ENCODE data around the gene MYL6B.
A peak's percentile ranks its signal among the peaks of the same experiment; 100 is the strongest.

MYL6B gene

GRCh38 chr12:56127485-56127887 is 24.9 kb upstream of the MYL6B start:
- Histone ChIP-seq H3K36me3 (ENCODE audit: control insufficient read depth, insufficient read depth, low read length) (peaks cover 17% of the 10 kb centered on the region), H3K4me1 (ENCODE audit: control insufficient read depth, insufficient read depth, low read length) (peaks cover 12% of the 10 kb centered on the region), H3K27me3 (ENCODE audit: control insufficient read depth, insufficient read depth, low read length) (no peaks in the 10 kb centered on the region), H3K9me3 (ENCODE audit: control insufficient read depth, insufficient read depth, low read length) (no peaks in the 10 kb centered on the region), H3K9ac (ENCODE audit: low read depth, low read length) (no peak overlapping the region), H3K4me3 (ENCODE audit: low read depth, low read length) (peak overlapping the region; percentile 40)

- H3K36me3 ChIP-seq (ENCODE audit: control insufficient read depth, insufficient read depth, low read length), result peaks cover 18% of the 10 kb centered on the region
- peak within 1 kb of the TSS; percentile 93 for H3K4me3 ChIP-seq (ENCODE audit: low read depth, low read length)
- peaks cover 12% of the 10 kb centered on the region for H3K4me1 ChIP-seq (ENCODE audit: control insufficient read depth, insufficient read depth, low read length)
- H3K9ac ChIP-seq (ENCODE audit: low read depth, low read length), result peak within 1 kb of the TSS; percentile 74
- H3K27me3 ChIP-seq (ENCODE audit: control insufficient read depth, insufficient read depth, low read length), result no peaks in the 10 kb centered on the region
- no peaks in the 10 kb centered on the region for H3K9me3 ChIP-seq (ENCODE audit: control insufficient read depth, insufficient read depth, low read length)
Measured at GRCh38 chr12:56127888-56128669, 24.3 kb upstream of the MYL6B start, which contains the start of gene ESYT1. ESYT1 (plus strand) TSS chr12:56128267; CDS start chr12:56128320, 53 bp downstream.

DNA sequence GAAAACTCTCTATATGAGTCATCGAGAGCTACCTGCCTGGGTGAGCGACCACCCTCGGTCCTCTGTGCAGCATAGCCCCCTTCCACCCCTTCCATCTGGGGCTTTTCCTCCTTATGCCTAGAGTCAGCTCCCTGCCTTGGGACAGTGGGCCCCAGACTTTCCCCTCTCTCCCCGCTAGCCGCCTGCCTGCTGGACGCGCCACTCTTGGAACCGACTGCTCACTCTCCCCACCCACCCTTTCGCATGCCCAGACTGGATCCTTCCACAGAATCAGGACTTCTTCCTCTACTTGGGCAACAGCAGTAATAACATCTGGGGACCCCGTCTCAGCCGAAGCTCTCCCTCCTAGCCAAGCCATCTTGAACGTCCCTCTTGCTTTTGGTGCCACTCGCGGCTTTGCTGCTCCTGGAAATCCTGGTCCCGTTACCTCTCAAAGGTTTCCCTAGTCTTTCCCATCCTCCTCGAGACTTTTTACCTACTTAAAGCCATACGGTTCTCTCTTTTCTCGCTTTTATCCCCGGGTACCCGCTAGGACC is 23.6 kb upstream of the MYL6B start:
- peak overlapping the region; percentile 74 for H3K9ac ChIP-seq (ENCODE audit: low read depth, low read length)
- no peaks in the 10 kb centered on the region for H3K9me3 ChIP-seq (ENCODE audit: control insufficient read depth, insufficient read depth, low read length)
- no peaks in the 10 kb centered on the region for H3K27me3 ChIP-seq (ENCODE audit: control insufficient read depth, insufficient read depth, low read length)
- H3K4me1 ChIP-seq (ENCODE audit: control insufficient read depth, insufficient read depth, low read length), result peaks cover 12% of the 10 kb centered on the region
- H3K4me3 ChIP-seq (ENCODE audit: low read depth, low read length), result peak overlapping the region; percentile 93
- peaks cover 25% of the 10 kb centered on the region for H3K36me3 ChIP-seq (ENCODE audit: control insufficient read depth, insufficient read depth, low read length)

DNA sequence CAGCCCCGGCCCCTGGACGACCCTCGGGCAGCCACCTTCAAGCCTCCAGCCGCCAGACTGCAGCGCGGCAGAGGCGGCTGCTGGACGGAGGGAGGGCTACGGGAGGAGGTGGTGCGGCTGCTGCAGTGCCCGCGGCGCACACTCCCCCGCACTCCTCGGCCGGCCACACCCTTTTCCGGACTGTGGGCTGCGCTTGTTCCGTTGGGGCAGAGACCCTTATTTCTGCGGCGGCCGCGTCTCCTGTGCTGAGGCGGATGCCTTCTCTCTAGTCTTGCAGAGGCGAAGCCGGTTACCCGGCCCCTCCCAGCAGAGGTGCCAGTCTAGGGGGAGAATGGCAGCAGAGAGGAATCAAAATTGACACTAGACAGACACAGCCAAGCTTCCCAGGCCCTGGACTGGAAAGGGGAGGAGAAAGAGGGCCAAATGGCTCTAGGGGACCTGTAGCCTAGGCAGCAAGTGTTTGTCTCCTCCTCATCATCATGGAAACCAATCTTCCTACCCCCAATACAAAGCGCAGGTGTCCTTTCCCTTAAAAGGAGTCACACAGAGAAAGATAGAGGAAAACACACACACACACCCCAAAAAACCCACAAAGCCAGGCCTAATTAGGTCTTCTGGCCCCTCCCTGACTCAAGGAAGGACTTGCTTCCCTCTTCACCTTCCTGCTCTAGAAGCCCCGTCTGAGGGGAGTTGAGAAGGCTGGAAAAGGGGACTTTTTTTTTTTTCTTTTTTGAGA is 23.0 kb upstream of the MYL6B start:
- H3K27me3 ChIP-seq (ENCODE audit: control insufficient read depth, insufficient read depth, low read length), result no peaks in the 10 kb centered on the region

GRCh38 chr12:56129942-56130495 is 22.4 kb upstream of the MYL6B start:
- Histone ChIP-seq H3K4me3 (ENCODE audit: low read depth, low read length) (peak overlapping the region; percentile 93), H3K9me3 (ENCODE audit: control insufficient read depth, insufficient read depth, low read length) (no peaks in the 10 kb centered on the region), H3K9ac (ENCODE audit: low read depth, low read length) (peak overlapping the region; percentile 61), H3K27me3 (ENCODE audit: control insufficient read depth, insufficient read depth, low read length) (no peaks in the 10 kb centered on the region), H3K4me1 (ENCODE audit: control insufficient read depth, insufficient read depth, low read length) (peaks cover 12% of the 10 kb centered on the region), H3K36me3 (ENCODE audit: control insufficient read depth, insufficient read depth, low read length) (peaks cover 31% of the 10 kb centered on the region)

More for the DNA sequence above, 23.0 kb upstream of the MYL6B start:
- Histone ChIP-seq H3K36me3 (ENCODE audit: control insufficient read depth, insufficient read depth, low read length) (peaks cover 28% of the 10 kb centered on the region), H3K9me3 (ENCODE audit: control insufficient read depth, insufficient read depth, low read length) (no peaks in the 10 kb centered on the region), H3K4me3 (ENCODE audit: low read depth, low read length) (peak overlapping the region; percentile 93), H3K4me1 (ENCODE audit: control insufficient read depth, insufficient read depth, low read length) (peaks cover 12% of the 10 kb centered on the region), H3K9ac (ENCODE audit: low read depth, low read length) (peak overlapping the region; percentile 74)

DNA sequence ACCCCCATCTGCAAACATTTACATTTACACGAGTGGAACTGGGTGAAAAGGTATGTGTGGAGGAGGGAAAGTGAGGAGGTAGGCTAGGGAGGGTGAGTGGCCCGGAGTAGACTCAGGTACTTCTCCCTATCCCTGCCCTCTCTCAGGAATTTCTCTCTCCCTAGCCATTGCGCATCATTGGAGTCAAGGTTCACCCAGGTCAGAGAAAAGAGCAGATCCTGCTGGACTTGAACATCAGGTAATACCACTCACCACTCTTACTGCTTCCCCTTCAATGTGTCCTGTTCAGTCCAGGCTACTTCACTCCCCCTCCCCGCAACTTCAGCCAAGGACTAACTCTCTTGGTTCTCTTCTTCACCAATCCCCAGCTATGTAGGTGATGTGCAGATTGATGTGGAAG is 21.5 kb upstream of the MYL6B start:
- H3K27me3 ChIP-seq (ENCODE audit: control insufficient read depth, insufficient read depth, low read length), result no peaks in the 10 kb centered on the region
- no peaks in the 10 kb centered on the region for H3K9me3 ChIP-seq (ENCODE audit: control insufficient read depth, insufficient read depth, low read length)
- no peak overlapping the region for H3K4me3 ChIP-seq (ENCODE audit: low read depth, low read length)
- peaks cover 12% of the 10 kb centered on the region for H3K4me1 ChIP-seq (ENCODE audit: control insufficient read depth, insufficient read depth, low read length)
- H3K9ac ChIP-seq (ENCODE audit: low read depth, low read length), result no peak overlapping the region
- peaks cover 32% of the 10 kb centered on the region for H3K36me3 ChIP-seq (ENCODE audit: control insufficient read depth, insufficient read depth, low read length)

- no peak overlapping the region for H3K4me3 ChIP-seq (ENCODE audit: low read depth, low read length)
- no peaks in the 10 kb centered on the region for H3K9me3 ChIP-seq (ENCODE audit: control insufficient read depth, insufficient read depth, low read length)
- no peak overlapping the region for H3K9ac ChIP-seq (ENCODE audit: low read depth, low read length)
- peaks cover 60% of the 10 kb centered on the region for H3K36me3 ChIP-seq (ENCODE audit: control insufficient read depth, insufficient read depth, low read length)
- H3K4me1 ChIP-seq (ENCODE audit: control insufficient read depth, insufficient read depth, low read length), result no peaks in the 10 kb centered on the region
- no peaks in the 10 kb centered on the region for H3K27me3 ChIP-seq (ENCODE audit: control insufficient read depth, insufficient read depth, low read length)
Measured at GRCh38 chr12:56134897-56135296, 17.5 kb upstream of the MYL6B start.

- Histone ChIP-seq H3K9ac (ENCODE audit: low read depth, low read length) (no peak overlapping the region), H3K36me3 (ENCODE audit: control insufficient read depth, insufficient read depth, low read length) (peaks cover 64% of the 10 kb centered on the region), H3K9me3 (ENCODE audit: control insufficient read depth, insufficient read depth, low read length) (no peaks in the 10 kb centered on the region), H3K4me1 (ENCODE audit: control insufficient read depth, insufficient read depth, low read length) (no peaks in the 10 kb centered on the region), H3K27me3 (ENCODE audit: control insufficient read depth, insufficient read depth, low read length) (no peaks in the 10 kb centered on the region), H3K4me3 (ENCODE audit: low read depth, low read length) (no peak overlapping the region)
Measured at GRCh38 chr12:56137853-56138571, 14.4 kb upstream of the MYL6B start.

DNA sequence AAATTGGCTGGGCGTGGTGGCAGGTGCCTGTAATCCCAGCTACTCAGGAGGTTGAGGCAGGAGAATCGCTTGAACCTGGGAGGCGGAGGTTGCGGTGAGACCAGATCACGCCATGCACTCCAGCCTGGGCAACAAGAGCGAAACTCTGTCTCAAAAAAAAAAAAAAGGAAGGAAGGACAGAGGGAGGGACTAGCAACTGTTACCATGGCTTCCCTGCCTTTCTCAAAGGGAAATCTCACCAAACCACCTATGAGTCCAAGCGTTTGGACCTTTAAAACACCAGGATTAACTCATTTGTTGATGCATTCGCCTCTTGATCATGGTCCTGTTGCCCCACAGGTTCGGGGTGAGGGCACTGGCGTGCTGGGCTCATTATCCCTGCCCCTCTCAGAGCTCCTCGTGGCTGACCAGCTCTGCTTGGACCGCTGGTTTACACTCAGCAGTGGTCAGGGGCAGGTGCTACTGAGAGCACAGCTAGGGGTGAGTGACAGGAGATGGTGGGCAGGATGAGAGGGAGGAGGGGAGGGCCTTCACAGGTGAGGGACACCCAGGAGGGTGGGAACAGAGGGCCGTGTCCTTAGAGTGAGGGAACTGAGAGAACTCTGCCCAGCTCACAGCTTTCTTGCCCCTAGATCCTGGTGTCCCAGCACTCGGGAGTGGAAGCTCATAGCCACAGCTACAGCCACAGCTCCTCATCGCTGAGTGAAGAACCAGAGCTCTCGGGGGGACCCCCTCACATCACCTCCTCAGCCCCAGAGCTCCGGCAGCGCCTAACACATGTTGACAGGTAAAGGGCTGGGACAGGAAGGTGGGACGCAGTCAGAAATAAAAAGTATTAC is 10.2 kb upstream of the MYL6B start:
- no peaks in the 10 kb centered on the region for H3K4me1 ChIP-seq (ENCODE audit: control insufficient read depth, insufficient read depth, low read length)
- peaks cover 55% of the 10 kb centered on the region for H3K36me3 ChIP-seq (ENCODE audit: control insufficient read depth, insufficient read depth, low read length)
- no peak overlapping the region for H3K4me3 ChIP-seq (ENCODE audit: low read depth, low read length)
- H3K27me3 ChIP-seq (ENCODE audit: control insufficient read depth, insufficient read depth, low read length), result no peaks in the 10 kb centered on the region
- no peaks in the 10 kb centered on the region for H3K9me3 ChIP-seq (ENCODE audit: control insufficient read depth, insufficient read depth, low read length)
- no peak overlapping the region for H3K9ac ChIP-seq (ENCODE audit: low read depth, low read length)

- no peaks in the 10 kb centered on the region for H3K4me1 ChIP-seq (ENCODE audit: control insufficient read depth, insufficient read depth, low read length)
- H3K27me3 ChIP-seq (ENCODE audit: control insufficient read depth, insufficient read depth, low read length), result no peaks in the 10 kb centered on the region
- H3K4me3 ChIP-seq (ENCODE audit: low read depth, low read length), result no peak overlapping the region
- H3K9me3 ChIP-seq (ENCODE audit: control insufficient read depth, insufficient read depth, low read length), result no peaks in the 10 kb centered on the region
- peaks cover 47% of the 10 kb centered on the region for H3K36me3 ChIP-seq (ENCODE audit: control insufficient read depth, insufficient read depth, low read length)
- no peak overlapping the region for H3K9ac ChIP-seq (ENCODE audit: low read depth, low read length)
Measured at GRCh38 chr12:56143217-56143616, 9.2 kb upstream of the MYL6B start.

Data from iPS-15b (cell line).